H1 (cell line): ENCODE data around the gene SNX32. TPM values are rescaled to one million over a fixed set of nuclear protein-coding genes. Genes with fewer than 3 reads are reported as not detected.
A peak's percentile ranks its signal among the peaks of the same experiment; 100 is the strongest.

Source experiments
- CTCF ChIA-PET: fragments of 300-600 bp; sonication (Branson Sonifier 250); formaldehyde crosslinking; loops from one replicate; lab custom pipeline; 2021; ENCODE audit not compliant: partially characterized antibody; lab: Charles Lee
- POLR2A ChIA-PET: fragments of 300-600 bp; sonication (Branson Sonifier 250); formaldehyde crosslinking; loops from one replicate; lab custom pipeline; 2021; ENCODE audit warnings: inconsistent platforms; ENCODE audit not compliant: partially characterized antibody; lab: Charles Lee
- DNase-seq, 2 experiments: peaks; one replicate each; pipeline versions ENCODE4 v3.0.0 to v3.0.0-alpha.2; 2010 to 2022; ENCODE audit warnings: low spot score in 2 of 2, low read depth in 1 of 2, mixed read lengths in 1 of 2
- FAIRE-seq: peaks from 2 replicates; lab custom pipeline; 2011; peaks lifted over from hg19 to GRCh38; lab: Jason Lieb, UNC
- H2AFZ ChIP-seq: 2 replicates; pipeline ENCODE4 v1.8.1; 2012; ENCODE audit warnings: low read length, inconsistent platforms
- H2AK5ac ChIP-seq: 2 replicates; pipeline ENCODE4 v1.6.1; 2013; ENCODE audit warnings: low read depth, low read length
- H2BK120ac ChIP-seq: replicated peaks from 2 replicates; pipeline ENCODE3; 2013; ENCODE audit warnings: low read depth, low read length, inconsistent platforms
- H2BK12ac ChIP-seq: 2 replicates; pipeline ENCODE4 v1.6.1; 2013; ENCODE audit warnings: low read depth, low read length
- H2BK15ac ChIP-seq: 2 replicates; pipeline ENCODE4 v1.6.1; 2013; ENCODE audit warnings: low read length
- H2BK20ac ChIP-seq: 2 replicates; pipeline ENCODE4 v1.6.1; 2013; ENCODE audit warnings: low read length
- H2BK5ac ChIP-seq: 2 replicates; pipeline ENCODE4 v1.6.1; 2013; ENCODE audit warnings: low read depth, low read length
- H3K14ac ChIP-seq: 2 replicates; pipeline ENCODE4 v1.6.1; 2013; ENCODE audit warnings: inconsistent platforms; ENCODE audit not compliant: insufficient read length
- H3K18ac ChIP-seq: 2 replicates; pipeline ENCODE4 v1.6.1; 2013; ENCODE audit warnings: low read length; ENCODE audit errors: extremely low read depth
- H3K23ac ChIP-seq: 2 replicates; pipeline ENCODE4 v1.6.1; 2013; ENCODE audit warnings: inconsistent platforms; ENCODE audit not compliant: insufficient read length
- H3K23me2 ChIP-seq: 2 replicates; pipeline ENCODE4 v1.6.1; 2013; ENCODE audit warnings: low read depth, low read length
- H3K27ac ChIP-seq: 2 replicates; pipeline ENCODE4 v1.6.1; 2011; ENCODE audit warnings: low read depth, low read length, inconsistent platforms
- H3K27me3 ChIP-seq, 4 experiments: replicated peaks in 1 of 4; 1 replicate in 1 of 4; 2 replicates in 3 of 4; pipeline versions ENCODE4 v1.6.1 to v1.8.1; 2011 to 2013; ENCODE audit warnings: low read length in 3 of 4, mild to moderate bottlenecking in 3 of 4, inconsistent platforms in 2 of 4, mixed read lengths in 2 of 4, moderate library complexity in 1 of 4; ENCODE audit not compliant: control insufficient read depth in 3 of 4, insufficient read depth in 3 of 4; ENCODE audit errors: extremely low read depth in 1 of 4
- H3K36me3 ChIP-seq, 4 experiments: 2 replicates each; pipeline versions ENCODE4 v1.6.1 to v1.8.1; 2011 to 2013; ENCODE audit warnings: mild to moderate bottlenecking in 4 of 4, low read length in 3 of 4, moderate library complexity in 2 of 4, control low read depth in 1 of 4, inconsistent platforms in 1 of 4; ENCODE audit not compliant: insufficient read depth in 4 of 4, control insufficient read depth in 2 of 4
- H3K4ac ChIP-seq: replicated peaks from 2 replicates; pipeline ENCODE3; 2013; ENCODE audit warnings: low read length, low read depth, mixed read lengths, inconsistent platforms; ENCODE audit not compliant: insufficient read length
- H3K4me1 ChIP-seq, 4 experiments: replicated peaks in 1 of 4; 1 replicate in 1 of 4; 2 replicates in 3 of 4; pipeline versions ENCODE4 v1.6.1 to v1.8.1; 2011 to 2013; ENCODE audit warnings: low read length in 3 of 4, inconsistent platforms in 2 of 4, mixed read lengths in 1 of 4; ENCODE audit not compliant: insufficient read depth in 4 of 4, control insufficient read depth in 3 of 4
- H3K4me2 ChIP-seq, 2 experiments: 2 replicates each; pipeline versions ENCODE4 v1.6.1 to v1.8.1; 2011 to 2013; ENCODE audit warnings: low read depth in 2 of 2, low read length in 2 of 2, control low read depth in 1 of 2, inconsistent platforms in 1 of 2, mild to moderate bottlenecking in 1 of 2; ENCODE audit not compliant: insufficient read depth in 1 of 2
- H3K4me3 ChIP-seq, 4 experiments: fragments of 200-600, 300-600 bp in 1 of 4; sonication (generic), shearing (Covaris generic), sonication (Bioruptor Twin) in 1 of 4; 2 replicates each; pipeline versions ENCODE4 v1.5.1 to v1.8.1; 2011 to 2016; ENCODE audit warnings: low read length in 4 of 4, low read depth in 3 of 4, control low read depth in 2 of 4, inconsistent platforms in 2 of 4, mild to moderate bottlenecking in 2 of 4, mixed read lengths in 1 of 4, moderate library complexity in 1 of 4; ENCODE audit not compliant: insufficient read depth in 2 of 4; ENCODE audit errors: extremely low read depth in 1 of 4
- H3K56ac ChIP-seq: replicated peaks from 2 replicates; pipeline ENCODE3; 2013; ENCODE audit warnings: low read depth, mild to moderate bottlenecking, mixed read lengths, low read length, inconsistent platforms; ENCODE audit not compliant: insufficient read length
- H3K79me1 ChIP-seq: 2 replicates; pipeline ENCODE4 v1.6.1; 2013; ENCODE audit warnings: low read depth, low read length, control low read depth
- H3K79me2 ChIP-seq, 2 experiments: 2 replicates each; pipeline versions ENCODE4 v1.6.1 to v1.8.1; 2012 to 2013; ENCODE audit warnings: low read length in 2 of 2, mild to moderate bottlenecking in 2 of 2, inconsistent platforms in 1 of 2; ENCODE audit not compliant: insufficient read depth in 2 of 2, control insufficient read depth in 1 of 2
- H3K9ac ChIP-seq, 4 experiments: replicated peaks in 1 of 4; 1 replicate in 1 of 4; 2 replicates in 3 of 4; pipeline versions ENCODE4 v1.6.1 to v1.8.1; 2011 to 2013; ENCODE audit warnings: low read depth in 3 of 4, low read length in 3 of 4, control low read depth in 2 of 4, mild to moderate bottlenecking in 2 of 4, moderate library complexity in 2 of 4, inconsistent platforms in 1 of 4; ENCODE audit errors: extremely low read depth in 1 of 4
- H3K9me3 ChIP-seq, 2 experiments: 2 replicates each; pipeline versions ENCODE4 v1.6.1 to v1.8.1; 2012 to 2013; ENCODE audit warnings: mild to moderate bottlenecking in 2 of 2, moderate library complexity in 2 of 2, control low read depth in 1 of 2, inconsistent platforms in 1 of 2, low read depth in 1 of 2, low read length in 1 of 2, mixed read lengths in 1 of 2; ENCODE audit not compliant: insufficient read depth in 2 of 2
- H4K20me1 ChIP-seq, 2 experiments: replicated peaks in 1 of 2; 2 replicates each; pipeline versions ENCODE3 to v1.8.1; 2011 to 2013; ENCODE audit warnings: inconsistent platforms in 2 of 2, low read length in 2 of 2, mild to moderate bottlenecking in 1 of 2; ENCODE audit not compliant: insufficient read depth in 2 of 2, control insufficient read depth in 1 of 2
- H4K5ac ChIP-seq: 2 replicates; pipeline ENCODE4 v1.6.1; 2013; ENCODE audit warnings: low read length, low read depth, mixed read lengths, inconsistent platforms; ENCODE audit not compliant: insufficient read length
- H4K8ac ChIP-seq: 2 replicates; pipeline ENCODE4 v1.8.0; 2013; ENCODE audit warnings: mild to moderate bottlenecking, moderate library complexity, low read length, inconsistent platforms; ENCODE audit not compliant: insufficient read depth; ENCODE audit errors: extremely low read depth
- H4K91ac ChIP-seq: replicated peaks from 2 replicates; pipeline ENCODE3; 2013; ENCODE audit warnings: low read length, mixed read lengths, inconsistent platforms; ENCODE audit not compliant: insufficient read length
- KDM5A ChIP-seq: fragments of 200-600 bp; IDR thresholded peaks from 2 replicates; pipeline ENCODE4 v1.7.1; 2012; ENCODE audit warnings: mild to moderate bottlenecking, low read length, inconsistent platforms, mixed read lengths
- POLR2AphosphoS5 ChIP-seq: IDR thresholded peaks from 2 replicates; pipeline ENCODE4 v1.6.1; 2011; ENCODE audit warnings: low read depth, low read length
- WGBS, 2 experiments: shearing (Covaris generic) in 1 of 2; methylation state at CpG; one replicate each; pipeline versions ENCODE4 v1.1.6 to v1.1.7; 2013 to 2015; ENCODE audit warnings: low lambda C conversion rate in 2 of 2, mixed read lengths in 2 of 2, inconsistent platforms in 1 of 2, low coverage in 1 of 2, missing lambda C conversion rate in 1 of 2; ENCODE audit not compliant: insufficient replicate concordance in 2 of 2, insufficient coverage in 1 of 2, insufficient read length in 1 of 2; ENCODE audit errors: extremely low coverage in 1 of 2, missing lambda C conversion rate in 1 of 2; 5-methylcytosine and 5-hydroxymethylcytosine counted together
- polyA plus RNA-seq, 7 experiments: library from polyadenylated mRNA; depleted of rRNA in 3 of 7; stranded (reverse) in 5 of 7; unstranded in 2 of 7; fragments of >200 nt in 5 of 7; fragments of 200-250 nt in 2 of 7; gene quantifications; 1 replicate in 5 of 7; 2 replicates in 1 of 7; 4 replicates in 1 of 7; pipeline versions ENCODE4 v1.2.1 to v1.2.3, GENCODE V29; 2011 to 2013; ENCODE audit warnings: missing spikeins in 2 of 7, mixed read lengths in 2 of 7
- total RNA-seq: library from RNA; stranded (reverse); fragmentation: NEBNext Ultra II Directional; extraction: Animal tissue kit (Norgen Biotek cat#: 25700); gene quantifications from 2 replicates; pipeline ENCODE4 v1.2.1, GENCODE V29; 2021

The SNX32 gene
- total and polyA plus RNA-seq, 2 of the 8 experiments (the other 6 are each of a cell fraction or from before 2014, with no cell fraction given) = 0.76 to 2.2 TPM

DNA sequence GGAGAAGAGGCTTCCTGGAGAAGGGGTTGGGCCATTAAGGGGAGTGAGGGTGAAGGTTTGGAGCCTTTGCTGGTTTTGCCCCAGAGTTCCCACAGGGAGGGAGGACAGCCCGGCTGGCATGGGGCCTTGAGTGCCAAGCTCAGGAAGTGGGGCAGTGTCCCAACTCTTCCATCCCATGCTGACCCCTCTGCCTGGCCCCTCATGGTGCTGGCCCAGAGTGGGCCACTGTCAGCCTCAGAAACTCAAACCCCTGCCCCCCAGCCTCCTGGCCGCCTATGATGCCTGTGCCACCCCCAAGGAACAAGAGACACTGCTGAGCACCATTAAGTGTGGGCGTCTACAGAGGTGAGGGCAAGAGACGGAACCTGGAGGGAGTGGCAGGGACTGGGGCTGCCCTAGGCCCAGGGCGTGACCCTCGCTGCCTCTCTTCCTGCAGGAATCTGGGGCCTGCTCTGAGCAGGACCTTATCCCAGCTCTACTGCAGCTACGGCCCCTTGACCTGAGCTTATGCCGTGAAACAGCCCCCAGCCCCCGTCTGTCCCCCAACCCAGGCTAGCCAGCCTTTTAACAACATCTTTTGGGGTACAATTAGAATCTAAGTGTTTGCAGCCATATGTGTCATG lies 31.9 kb downstream of the SNX32 start:
- H3K4me1 ChIP-seq = peaks cover 0 to 9% (median 7%) of the 10 kb centered on the region in 4 experiments; a peak in 5 of 7 replicates
- no peak overlapping the region for H2BK15ac ChIP-seq
- no peak overlapping the region for H3K18ac ChIP-seq
- WGBS, 2 experiments = 90% methylated on average over 8 of the region's 9 CpGs; no CpG with 5 or more reads in 1 of the 2 experiments
- ChIA-PET POLR2A (interaction anchor here (38.3 to 39.7 kb wide), 2 partner anchors 9 to 10 kb away, joined by 1071 read pairs; partner anchors contain the start of genes CCDC85B, CFL1, CTSW and EFEMP2), CTCF (interaction anchor here (0.5 to 9.9 kb wide), 5 partner anchors 13 to 228 kb away, joined by 3 to 191 read pairs (median 71); partner anchors contain the start of genes CCDC85B, FIBP and SIPA1)
- H3K56ac ChIP-seq = no peak overlapping the region
- peaks cover 12% of the 10 kb centered on the region; the same call in 1 of the 2 replicates for H3K23me2 ChIP-seq
- no peak overlapping the region; a peak in 1 of 7 replicates for H3K9ac ChIP-seq
- H4K8ac ChIP-seq = no peak overlapping the region
- no peak for DNase-seq
- H3K27ac ChIP-seq = no peak overlapping the region
- no peak overlapping the region for H2BK12ac ChIP-seq
- H3K27me3 ChIP-seq = peaks cover 0 to 14% (median 4%) of the 10 kb centered on the region in 4 experiments; a peak in 3 of 7 replicates
- no peak overlapping the region for H2BK120ac ChIP-seq
- H2AFZ ChIP-seq = no peak overlapping the region
- no peak overlapping the region for H3K23ac ChIP-seq
- H3K36me3 ChIP-seq = peaks cover 5 to 17% (median 14%) of the 10 kb centered on the region in 4 experiments
- H3K4me2 ChIP-seq = no peak overlapping the region
- no peak overlapping the region for H4K5ac ChIP-seq
- H3K4me3 ChIP-seq = no peak overlapping the region
- no peak overlapping the region for H2BK5ac ChIP-seq
- TF ChIP-seq KDM5A (no peak), POLR2AphosphoS5 (0 out of 2 replicates have a peak, but pooled peaks have one; percentile 20)
- H3K14ac ChIP-seq = no peak overlapping the region
- H3K4ac ChIP-seq = no peak overlapping the region
- H2BK20ac ChIP-seq = no peak overlapping the region
- H4K20me1 ChIP-seq = no peaks in the 10 kb centered on the region
- peaks cover 0 to 5% of the 10 kb centered on the region in 2 experiments; a peak in 1 of 4 replicates for H3K79me2 ChIP-seq
- FAIRE-seq = no peak
- no peak overlapping the region for H2AK5ac ChIP-seq
- no peaks in the 10 kb centered on the region for H3K9me3 ChIP-seq
- no peak overlapping the region for H4K91ac ChIP-seq
- H3K79me1 ChIP-seq = no peaks in the 10 kb centered on the region; the same call in 1 of the 2 replicates
